HEK293 (cell line): ENCODE data around the gene SCRN2.

Experiments used
- GFI1B ChIP-seq: fragments of 450-650 bp; formaldehyde crosslinking; IDR thresholded peaks from 2 replicates; pipeline ENCODE4 v1.5.1; 2016; ENCODE audit warnings: missing biosample characterization, missing genetic modification characterization
- REPIN1 ChIP-seq: fragments of 450-650 bp; formaldehyde crosslinking; IDR thresholded peaks from 2 replicates; pipeline ENCODE4 v1.5.1; 2017; ENCODE audit warnings: missing biosample characterization, missing genetic modification characterization, low read depth
- ZBTB17 ChIP-seq: fragments of 450-650 bp; formaldehyde crosslinking; IDR thresholded peaks from 2 replicates; pipeline ENCODE4 v1.5.1; 2016; ENCODE audit warnings: missing biosample characterization, missing genetic modification characterization
- ZIC2 ChIP-seq: fragments of 450-650 bp; formaldehyde crosslinking; IDR thresholded peaks from 2 replicates; pipeline ENCODE4 v1.5.1; 2016; ENCODE audit warnings: missing biosample characterization, missing genetic modification characterization
- ZNF157 ChIP-seq: fragments of 450-650 bp; formaldehyde crosslinking; IDR thresholded peaks from 2 replicates; pipeline ENCODE4 v1.5.1; 2016; ENCODE audit warnings: missing biosample characterization, missing genetic modification characterization
- ZNF391 ChIP-seq: fragments of 450-650 bp; formaldehyde crosslinking; IDR thresholded peaks from 2 replicates; pipeline ENCODE4 v1.5.1; 2016; ENCODE audit warnings: low read depth, missing biosample characterization, missing genetic modification characterization, borderline replicate concordance
- ZNF416 ChIP-seq: fragments of 450-650 bp; formaldehyde crosslinking; IDR thresholded peaks from 2 replicates; pipeline ENCODE4 v1.5.1; 2016; ENCODE audit warnings: missing biosample characterization, missing genetic modification characterization
- ZNF426 ChIP-seq: fragments of 450-650 bp; formaldehyde crosslinking; IDR thresholded peaks from 2 replicates; pipeline ENCODE4 v1.5.1; 2017; ENCODE audit warnings: missing biosample characterization, missing genetic modification characterization, mild to moderate bottlenecking, inconsistent platforms, moderate library complexity
- ZNF600 ChIP-seq: fragments of 450-650 bp; formaldehyde crosslinking; IDR thresholded peaks from 2 replicates; pipeline ENCODE4 v1.5.1; 2016; ENCODE audit warnings: missing biosample characterization, missing genetic modification characterization
- ZNF610 ChIP-seq: fragments of 450-650 bp; formaldehyde crosslinking; IDR thresholded peaks from 2 replicates; pipeline ENCODE4 v1.5.1; 2016; ENCODE audit warnings: missing biosample characterization, missing genetic modification characterization, borderline replicate concordance
- TF ChIP-seq, protein P1 (sequence below): fragments of 450-650 bp; IDR thresholded peaks from 2 replicates; pipeline ENCODE4 v1.5.1; 2018; ENCODE audit warnings: missing biosample characterization, missing genetic modification characterization
- TF ChIP-seq, protein P2 (sequence below): fragments of 450-650 bp; formaldehyde crosslinking; IDR thresholded peaks from 2 replicates; pipeline ENCODE4 v1.5.1; 2017; ENCODE audit warnings: missing biosample characterization, missing genetic modification characterization
- TF ChIP-seq, protein P3 (sequence below): fragments of 450-650 bp; formaldehyde crosslinking; optimal IDR thresholded peaks from 2 replicates; pipeline ENCODE3; 2016; ENCODE audit warnings: missing biosample characterization, mild to moderate bottlenecking, missing genetic modification characterization
- TF ChIP-seq, protein P4 (sequence below): fragments of 450-650 bp; formaldehyde crosslinking; IDR thresholded peaks from 2 replicates; pipeline ENCODE4 v1.5.1; 2016; ENCODE audit warnings: missing biosample characterization, missing genetic modification characterization
- TF ChIP-seq, protein P5 (sequence below): sonication (generic); formaldehyde crosslinking; IDR thresholded peaks from 2 replicates; pipeline ENCODE4 v1.8.1; 2022; ENCODE audit warnings: mild to moderate bottlenecking, moderate library complexity, missing genetic modification reagents
- TF ChIP-seq, protein P6 (sequence below): fragments of 450-650 bp; formaldehyde crosslinking; IDR thresholded peaks from 2 replicates; pipeline ENCODE4 v1.5.1; 2016; ENCODE audit warnings: missing biosample characterization, missing genetic modification characterization, borderline replicate concordance
- TF ChIP-seq, protein P7 (sequence below): fragments of 450-650 bp; formaldehyde crosslinking; IDR thresholded peaks from 2 replicates; pipeline ENCODE4 v1.5.1; 2016; ENCODE audit warnings: missing biosample characterization, missing genetic modification characterization
- TF ChIP-seq, protein P8 (sequence below): fragments of 450-650 bp; formaldehyde crosslinking; IDR thresholded peaks from 2 replicates; pipeline ENCODE4 v1.5.1; 2017; ENCODE audit warnings: missing biosample characterization, missing genetic modification characterization
- TF ChIP-seq, protein P9 (sequence below): fragments of 450-650 bp; formaldehyde crosslinking; IDR thresholded peaks from 2 replicates; pipeline ENCODE4 v1.5.1; 2016; ENCODE audit warnings: missing biosample characterization, missing genetic modification characterization, low read depth
- TF ChIP-seq, protein P10 (sequence below): fragments of 450-650 bp; formaldehyde crosslinking; IDR thresholded peaks from 2 replicates; pipeline ENCODE4 v1.5.1; 2016; ENCODE audit warnings: missing biosample characterization, missing genetic modification characterization

The SCRN2 gene

DNA sequence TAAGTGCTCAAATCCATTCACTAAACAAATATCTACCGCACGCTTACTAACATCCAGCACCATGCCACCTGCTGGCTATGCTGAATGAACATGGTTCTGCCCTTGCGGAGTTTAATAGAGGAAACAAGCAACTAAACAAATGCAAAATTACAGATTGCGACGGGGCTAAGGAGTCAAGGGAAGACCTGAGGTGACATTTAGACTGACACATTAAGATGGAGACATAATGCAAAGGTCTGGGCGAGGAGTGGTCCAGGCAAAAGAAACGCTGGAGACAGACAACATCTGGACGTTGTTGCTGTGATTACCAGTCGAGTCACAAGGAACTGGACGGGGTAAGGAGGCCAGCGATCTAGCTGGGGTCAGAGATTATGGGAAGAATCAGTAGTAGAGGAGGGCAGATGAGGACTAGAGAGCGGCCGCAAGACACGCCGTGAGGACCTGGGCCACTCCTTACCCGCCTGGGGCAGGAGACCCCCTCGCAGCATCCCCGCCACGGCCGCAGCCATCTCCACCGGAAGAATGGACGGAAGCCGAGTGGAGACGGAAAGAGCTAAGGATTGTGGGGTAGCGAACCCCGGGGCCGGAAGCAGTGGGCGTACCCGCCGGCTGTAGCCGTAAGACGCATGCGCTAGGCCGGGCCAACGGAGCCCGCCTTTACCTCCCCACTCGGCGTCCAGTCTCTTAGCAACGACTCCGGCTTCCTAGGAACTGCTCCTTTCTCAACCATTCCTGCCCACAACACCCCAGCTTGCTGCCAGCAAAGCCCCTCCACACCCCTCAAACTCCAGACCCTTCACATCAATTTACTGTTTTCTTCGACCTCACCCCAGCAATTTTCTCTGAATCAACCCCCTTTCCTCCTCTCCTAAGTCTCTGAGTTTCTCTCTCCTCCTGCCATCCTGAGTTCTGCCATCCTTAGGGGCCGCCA is 9.8 kb downstream of the SCRN2 start, which contains the start of the genes LRRC46 and MRPL10 (continued):
- TF ChIP-seq, protein P1, sequence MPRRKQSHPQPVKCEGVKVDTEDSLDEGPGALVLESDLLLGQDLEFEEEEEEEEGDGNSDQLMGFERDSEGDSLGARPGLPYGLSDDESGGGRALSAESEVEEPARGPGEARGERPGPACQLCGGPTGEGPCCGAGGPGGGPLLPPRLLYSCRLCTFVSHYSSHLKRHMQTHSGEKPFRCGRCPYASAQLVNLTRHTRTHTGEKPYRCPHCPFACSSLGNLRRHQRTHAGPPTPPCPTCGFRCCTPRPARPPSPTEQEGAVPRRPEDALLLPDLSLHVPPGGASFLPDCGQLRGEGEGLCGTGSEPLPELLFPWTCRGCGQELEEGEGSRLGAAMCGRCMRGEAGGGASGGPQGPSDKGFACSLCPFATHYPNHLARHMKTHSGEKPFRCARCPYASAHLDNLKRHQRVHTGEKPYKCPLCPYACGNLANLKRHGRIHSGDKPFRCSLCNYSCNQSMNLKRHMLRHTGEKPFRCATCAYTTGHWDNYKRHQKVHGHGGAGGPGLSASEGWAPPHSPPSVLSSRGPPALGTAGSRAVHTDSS (tag by site-specific recombination) = no peak
- TF ChIP-seq ZNF416 (tag by site-specific recombination) (no peak), ZNF391 (tag by site-specific recombination) (peak; percentile 41; the same call in 1 of the 2 replicates), ZNF610 (tag by site-specific recombination) (no peak), GFI1B (tag by site-specific recombination) (no peak), ZBTB17 (tag by site-specific recombination) (peak; percentile 98), ZNF157 (tag by site-specific recombination) (no peak), ZNF600 (tag by site-specific recombination) (peak; percentile 73), REPIN1 (tag by site-specific recombination) (peak; percentile 25; the same call in 1 of the 2 replicates), ZIC2 (tag by site-specific recombination) (no peak), ZNF426 (tag by site-specific recombination) (no peak)
- TF ChIP-seq, protein P2, sequence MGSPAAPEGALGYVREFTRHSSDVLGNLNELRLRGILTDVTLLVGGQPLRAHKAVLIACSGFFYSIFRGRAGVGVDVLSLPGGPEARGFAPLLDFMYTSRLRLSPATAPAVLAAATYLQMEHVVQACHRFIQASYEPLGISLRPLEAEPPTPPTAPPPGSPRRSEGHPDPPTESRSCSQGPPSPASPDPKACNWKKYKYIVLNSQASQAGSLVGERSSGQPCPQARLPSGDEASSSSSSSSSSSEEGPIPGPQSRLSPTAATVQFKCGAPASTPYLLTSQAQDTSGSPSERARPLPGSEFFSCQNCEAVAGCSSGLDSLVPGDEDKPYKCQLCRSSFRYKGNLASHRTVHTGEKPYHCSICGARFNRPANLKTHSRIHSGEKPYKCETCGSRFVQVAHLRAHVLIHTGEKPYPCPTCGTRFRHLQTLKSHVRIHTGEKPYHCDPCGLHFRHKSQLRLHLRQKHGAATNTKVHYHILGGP (tag by site-specific recombination) = no peak
- TF ChIP-seq, protein P3, sequence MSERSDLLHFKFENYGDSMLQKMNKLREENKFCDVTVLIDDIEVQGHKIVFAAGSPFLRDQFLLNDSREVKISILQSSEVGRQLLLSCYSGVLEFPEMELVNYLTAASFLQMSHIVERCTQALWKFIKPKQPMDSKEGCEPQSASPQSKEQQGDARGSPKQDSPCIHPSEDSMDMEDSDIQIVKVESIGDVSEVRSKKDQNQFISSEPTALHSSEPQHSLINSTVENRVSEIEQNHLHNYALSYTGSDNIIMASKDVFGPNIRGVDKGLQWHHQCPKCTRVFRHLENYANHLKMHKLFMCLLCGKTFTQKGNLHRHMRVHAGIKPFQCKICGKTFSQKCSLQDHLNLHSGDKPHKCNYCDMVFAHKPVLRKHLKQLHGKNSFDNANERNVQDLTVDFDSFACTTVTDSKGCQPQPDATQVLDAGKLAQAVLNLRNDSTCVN (tag by site-specific recombination) = peak; percentile 29
- TF ChIP-seq, protein P4, sequence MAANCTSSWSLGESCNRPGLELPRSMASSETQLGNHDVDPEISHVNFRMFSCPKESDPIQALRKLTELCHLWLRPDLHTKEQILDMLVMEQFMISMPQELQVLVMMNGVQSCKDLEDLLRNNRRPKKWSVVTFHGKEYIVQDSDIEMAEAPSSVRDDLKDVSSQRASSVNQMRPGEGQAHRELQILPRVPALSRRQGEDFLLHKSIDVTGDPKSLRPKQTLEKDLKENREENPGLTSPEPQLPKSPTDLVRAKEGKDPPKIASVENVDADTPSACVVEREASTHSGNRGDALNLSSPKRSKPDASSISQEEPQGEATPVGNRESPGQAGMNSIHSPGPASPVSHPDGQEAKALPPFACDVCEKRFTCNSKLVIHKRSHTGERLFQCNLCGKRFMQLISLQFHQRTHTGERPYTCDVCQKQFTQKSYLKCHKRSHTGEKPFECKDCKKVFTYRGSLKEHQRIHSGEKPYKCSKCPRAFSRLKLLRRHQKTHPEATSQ (tag by site-specific recombination) = no peak
- TF ChIP-seq, protein P5, sequence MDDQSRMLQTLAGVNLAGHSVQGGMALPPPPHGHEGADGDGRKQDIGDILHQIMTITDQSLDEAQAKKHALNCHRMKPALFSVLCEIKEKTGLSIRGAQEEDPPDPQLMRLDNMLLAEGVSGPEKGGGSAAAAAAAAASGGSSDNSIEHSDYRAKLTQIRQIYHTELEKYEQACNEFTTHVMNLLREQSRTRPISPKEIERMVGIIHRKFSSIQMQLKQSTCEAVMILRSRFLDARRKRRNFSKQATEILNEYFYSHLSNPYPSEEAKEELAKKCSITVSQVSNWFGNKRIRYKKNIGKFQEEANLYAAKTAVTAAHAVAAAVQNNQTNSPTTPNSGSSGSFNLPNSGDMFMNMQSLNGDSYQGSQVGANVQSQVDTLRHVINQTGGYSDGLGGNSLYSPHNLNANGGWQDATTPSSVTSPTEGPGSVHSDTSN = peak; percentile 73
- TF ChIP-seq, protein P6, sequence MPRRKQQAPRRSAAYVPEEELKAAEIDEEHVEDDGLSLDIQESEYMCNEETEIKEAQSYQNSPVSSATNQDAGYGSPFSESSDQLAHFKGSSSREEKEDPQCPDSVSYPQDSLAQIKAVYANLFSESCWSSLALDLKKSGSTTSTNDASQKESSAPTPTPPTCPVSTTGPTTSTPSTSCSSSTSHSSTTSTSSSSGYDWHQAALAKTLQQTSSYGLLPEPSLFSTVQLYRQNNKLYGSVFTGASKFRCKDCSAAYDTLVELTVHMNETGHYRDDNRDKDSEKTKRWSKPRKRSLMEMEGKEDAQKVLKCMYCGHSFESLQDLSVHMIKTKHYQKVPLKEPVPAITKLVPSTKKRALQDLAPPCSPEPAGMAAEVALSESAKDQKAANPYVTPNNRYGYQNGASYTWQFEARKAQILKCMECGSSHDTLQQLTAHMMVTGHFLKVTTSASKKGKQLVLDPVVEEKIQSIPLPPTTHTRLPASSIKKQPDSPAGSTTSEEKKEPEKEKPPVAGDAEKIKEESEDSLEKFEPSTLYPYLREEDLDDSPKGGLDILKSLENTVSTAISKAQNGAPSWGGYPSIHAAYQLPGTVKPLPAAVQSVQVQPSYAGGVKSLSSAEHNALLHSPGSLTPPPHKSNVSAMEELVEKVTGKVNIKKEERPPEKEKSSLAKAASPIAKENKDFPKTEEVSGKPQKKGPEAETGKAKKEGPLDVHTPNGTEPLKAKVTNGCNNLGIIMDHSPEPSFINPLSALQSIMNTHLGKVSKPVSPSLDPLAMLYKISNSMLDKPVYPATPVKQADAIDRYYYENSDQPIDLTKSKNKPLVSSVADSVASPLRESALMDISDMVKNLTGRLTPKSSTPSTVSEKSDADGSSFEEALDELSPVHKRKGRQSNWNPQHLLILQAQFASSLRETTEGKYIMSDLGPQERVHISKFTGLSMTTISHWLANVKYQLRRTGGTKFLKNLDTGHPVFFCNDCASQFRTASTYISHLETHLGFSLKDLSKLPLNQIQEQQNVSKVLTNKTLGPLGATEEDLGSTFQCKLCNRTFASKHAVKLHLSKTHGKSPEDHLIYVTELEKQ (tag by site-specific recombination) = no peak
- TF ChIP-seq, protein P7, sequence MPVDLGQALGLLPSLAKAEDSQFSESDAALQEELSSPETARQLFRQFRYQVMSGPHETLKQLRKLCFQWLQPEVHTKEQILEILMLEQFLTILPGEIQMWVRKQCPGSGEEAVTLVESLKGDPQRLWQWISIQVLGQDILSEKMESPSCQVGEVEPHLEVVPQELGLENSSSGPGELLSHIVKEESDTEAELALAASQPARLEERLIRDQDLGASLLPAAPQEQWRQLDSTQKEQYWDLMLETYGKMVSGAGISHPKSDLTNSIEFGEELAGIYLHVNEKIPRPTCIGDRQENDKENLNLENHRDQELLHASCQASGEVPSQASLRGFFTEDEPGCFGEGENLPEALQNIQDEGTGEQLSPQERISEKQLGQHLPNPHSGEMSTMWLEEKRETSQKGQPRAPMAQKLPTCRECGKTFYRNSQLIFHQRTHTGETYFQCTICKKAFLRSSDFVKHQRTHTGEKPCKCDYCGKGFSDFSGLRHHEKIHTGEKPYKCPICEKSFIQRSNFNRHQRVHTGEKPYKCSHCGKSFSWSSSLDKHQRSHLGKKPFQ (tag by site-specific recombination) = no peak
- TF ChIP-seq, protein P8, sequence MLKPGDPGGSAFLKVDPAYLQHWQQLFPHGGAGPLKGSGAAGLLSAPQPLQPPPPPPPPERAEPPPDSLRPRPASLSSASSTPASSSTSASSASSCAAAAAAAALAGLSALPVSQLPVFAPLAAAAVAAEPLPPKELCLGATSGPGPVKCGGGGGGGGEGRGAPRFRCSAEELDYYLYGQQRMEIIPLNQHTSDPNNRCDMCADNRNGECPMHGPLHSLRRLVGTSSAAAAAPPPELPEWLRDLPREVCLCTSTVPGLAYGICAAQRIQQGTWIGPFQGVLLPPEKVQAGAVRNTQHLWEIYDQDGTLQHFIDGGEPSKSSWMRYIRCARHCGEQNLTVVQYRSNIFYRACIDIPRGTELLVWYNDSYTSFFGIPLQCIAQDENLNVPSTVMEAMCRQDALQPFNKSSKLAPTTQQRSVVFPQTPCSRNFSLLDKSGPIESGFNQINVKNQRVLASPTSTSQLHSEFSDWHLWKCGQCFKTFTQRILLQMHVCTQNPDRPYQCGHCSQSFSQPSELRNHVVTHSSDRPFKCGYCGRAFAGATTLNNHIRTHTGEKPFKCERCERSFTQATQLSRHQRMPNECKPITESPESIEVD (tag by site-specific recombination) = no peak
- TF ChIP-seq, protein P9, sequence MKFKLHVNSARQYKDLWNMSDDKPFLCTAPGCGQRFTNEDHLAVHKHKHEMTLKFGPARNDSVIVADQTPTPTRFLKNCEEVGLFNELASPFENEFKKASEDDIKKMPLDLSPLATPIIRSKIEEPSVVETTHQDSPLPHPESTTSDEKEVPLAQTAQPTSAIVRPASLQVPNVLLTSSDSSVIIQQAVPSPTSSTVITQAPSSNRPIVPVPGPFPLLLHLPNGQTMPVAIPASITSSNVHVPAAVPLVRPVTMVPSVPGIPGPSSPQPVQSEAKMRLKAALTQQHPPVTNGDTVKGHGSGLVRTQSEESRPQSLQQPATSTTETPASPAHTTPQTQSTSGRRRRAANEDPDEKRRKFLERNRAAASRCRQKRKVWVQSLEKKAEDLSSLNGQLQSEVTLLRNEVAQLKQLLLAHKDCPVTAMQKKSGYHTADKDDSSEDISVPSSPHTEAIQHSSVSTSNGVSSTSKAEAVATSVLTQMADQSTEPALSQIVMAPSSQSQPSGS (tag by site-specific recombination) = no peak
- TF ChIP-seq, protein P10, sequence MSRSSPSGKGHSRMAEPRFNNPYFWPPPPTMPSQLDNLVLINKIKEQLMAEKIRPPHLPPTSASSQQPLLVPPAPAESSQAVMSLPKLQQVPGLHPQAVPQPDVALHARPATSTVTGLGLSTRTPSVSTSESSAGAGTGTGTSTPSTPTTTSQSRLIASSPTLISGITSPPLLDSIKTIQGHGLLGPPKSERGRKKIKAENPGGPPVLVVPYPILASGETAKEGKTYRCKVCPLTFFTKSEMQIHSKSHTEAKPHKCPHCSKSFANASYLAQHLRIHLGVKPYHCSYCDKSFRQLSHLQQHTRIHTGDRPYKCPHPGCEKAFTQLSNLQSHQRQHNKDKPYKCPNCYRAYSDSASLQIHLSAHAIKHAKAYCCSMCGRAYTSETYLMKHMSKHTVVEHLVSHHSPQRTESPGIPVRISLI (tag by site-specific recombination) = no peak
